GM12878 (cell line): ENCODE measurements around the gene ZSWIM5. TPM values are rescaled to one million over a fixed set of nuclear protein-coding genes. Genes with fewer than 3 reads are reported as not detected.

Experiments
- ATAC-seq: fragments of 200-7000 bp; cut with Tn5 transposase; 3 replicates; pipeline ENCODE4 v1.9.1; 2020; ENCODE audit warnings: mild to moderate bottlenecking, moderate library complexity
- BruUV-seq: library from RNA; stranded (reverse); fragments of 400-500 nt; replicated peaks from 2 replicates; lab custom pipeline; 2021; lab: Mats Ljungman, UMichigan
- CTCF ChIA-PET: fragments of 300-600 bp; sonication (Branson Sonifier 250); formaldehyde crosslinking; extraction: SDS; loops from one replicate; lab custom pipeline; 2021; ENCODE audit warnings: inconsistent platforms; lab: Yijun Ruan, JAX
- POLR2A ChIA-PET: fragments of 350-600 bp; formaldehyde crosslinking; extraction: SDS; loops from one replicate; lab custom pipeline; 2021; ENCODE audit warnings: inconsistent platforms; lab: Charles Lee
- RAD21 ChIA-PET: fragments of 300-600 bp; sonication (Branson Sonifier 250); formaldehyde crosslinking; loops from one replicate; lab custom pipeline; 2023; ENCODE audit warnings: antibody characterized with exemption; ENCODE audit not compliant: unreplicated experiment; lab: Charles Lee
- SMC1A ChIA-PET: fragments of 300-600 bp; sonication (Branson Sonifier 250); formaldehyde crosslinking; loops from one replicate; lab custom pipeline; 2023; ENCODE audit not compliant: unreplicated experiment, uncharacterized antibody; lab: Charles Lee
- DNase-seq: peaks from one replicate; pipeline ENCODE4 v3.0.0-alpha.2; 2011; ENCODE audit warnings: low read depth, low spot score
- FAIRE-seq: peaks from 3 replicates; lab custom pipeline; 2011; peaks lifted over from hg19 to GRCh38; lab: Jason Lieb, UNC
- H2AFZ ChIP-seq: 2 replicates; pipeline ENCODE4 v1.6.0; 2011; ENCODE audit warnings: low read depth, low read length, control low read depth; ENCODE audit not compliant: control insufficient read depth
- H3K27ac ChIP-seq: 2 replicates; pipeline ENCODE4 v1.5.1; 2011; ENCODE audit warnings: control low read depth; ENCODE audit not compliant: control insufficient read depth, insufficient read depth
- H3K27me3 ChIP-seq, 2 experiments: replicated peaks in 1 of 2; 2 replicates each; pipeline versions ENCODE4 v1.6.0 to v1.6.1; 2011; ENCODE audit warnings: low read length in 1 of 2; ENCODE audit not compliant: control insufficient read depth in 2 of 2, insufficient read depth in 2 of 2
- H3K36me3 ChIP-seq, 2 experiments: 2 replicates each; pipeline ENCODE4 v1.5.1; 2011; ENCODE audit warnings: low read length in 1 of 2; ENCODE audit not compliant: control insufficient read depth in 2 of 2, insufficient read depth in 2 of 2
- H3K4me1 ChIP-seq: 2 replicates; pipeline ENCODE4 v1.6.1; 2011; ENCODE audit warnings: mild to moderate bottlenecking, low read length, moderate library complexity, mixed read lengths; ENCODE audit not compliant: control insufficient read depth, insufficient read depth
- H3K4me2 ChIP-seq: 2 replicates; pipeline ENCODE4 v1.6.0; 2011; ENCODE audit warnings: control low read depth; ENCODE audit not compliant: control insufficient read depth, insufficient read depth
- H3K4me3 ChIP-seq: fragments of 200-600 bp; sonication (generic); 2 replicates; pipeline ENCODE4 v1.5.1; 2016
- H3K79me2 ChIP-seq: 2 replicates; pipeline ENCODE4 v1.6.0; 2011; ENCODE audit warnings: low read length; ENCODE audit not compliant: control insufficient read depth, insufficient read depth
- H3K9ac ChIP-seq: 2 replicates; pipeline ENCODE4 v1.8.0; 2011; ENCODE audit warnings: low read length, control low read depth, mixed read lengths; ENCODE audit not compliant: control insufficient read depth, insufficient read depth
- H3K9me3 ChIP-seq: replicated peaks from 3 replicates; pipeline ENCODE4 v1.5.1; 2011; ENCODE audit warnings: mild to moderate bottlenecking, low read length; ENCODE audit not compliant: control insufficient read depth, insufficient read depth
- H4K20me1 ChIP-seq: 2 replicates; pipeline ENCODE4 v1.6.0; 2011; ENCODE audit not compliant: control insufficient read depth, insufficient read depth
- CHD2 ChIP-seq: IDR thresholded peaks from 2 replicates; pipeline ENCODE4 v1.6.1; 2011; ENCODE audit warnings: low read depth, low read length, improper control_type of control experiment, borderline replicate concordance
- CREM ChIP-seq: IDR thresholded peaks from 2 replicates; pipeline ENCODE4 v1.6.1; 2014; ENCODE audit warnings: antibody characterized with exemption, low read depth
- GABPA ChIP-seq: IDR thresholded peaks from 2 replicates; pipeline ENCODE4 v1.6.1; 2014; ENCODE audit warnings: antibody characterized with exemption, low read depth, mild to moderate bottlenecking, inconsistent platforms
- PAX5 ChIP-seq: IDR thresholded peaks from 2 replicates; pipeline ENCODE4 v1.6.1; 2011; ENCODE audit warnings: low read depth, low read length, borderline replicate concordance
- PML ChIP-seq: IDR thresholded peaks from 2 replicates; pipeline ENCODE4 v1.6.1; 2012; ENCODE audit warnings: low read length, inconsistent platforms
- RELA ChIP-seq: fragments of 450-650 bp; IDR thresholded peaks from 2 replicates; pipeline ENCODE4 v1.8.0; 2014; ENCODE audit warnings: borderline replicate concordance; ENCODE audit not compliant: partially characterized antibody
- RELB ChIP-seq: fragments of 450-650 bp; IDR thresholded peaks from 2 replicates; pipeline ENCODE4 v1.6.1; 2017; ENCODE audit warnings: low read depth, mild to moderate bottlenecking, moderate library complexity
- SUPT20H ChIP-seq: IDR thresholded peaks from 2 replicates; pipeline ENCODE4 v1.6.1; 2011; ENCODE audit warnings: low read depth, mild to moderate bottlenecking, low read length, moderate library complexity, borderline replicate concordance; ENCODE audit not compliant: control insufficient read depth
- SUZ12 ChIP-seq: fragments of 200-600 bp; sonication (generic); IDR thresholded peaks from one replicate; pipeline ENCODE4 v1.6.1; 2018; ENCODE audit warnings: antibody characterized with exemption, mild to moderate bottlenecking; ENCODE audit not compliant: unreplicated experiment
- WRNIP1 ChIP-seq: IDR thresholded peaks from 2 replicates; pipeline ENCODE4 v1.6.1; 2011; ENCODE audit warnings: low read depth, low read length, improper control_type of control experiment, borderline replicate concordance
- ZNF687 ChIP-seq: fragments of 450-650 bp; IDR thresholded peaks from 2 replicates; pipeline ENCODE4 v1.6.1; 2017; ENCODE audit warnings: mild to moderate bottlenecking, moderate library complexity
- WGBS: methylation state at CpG from one replicate; pipeline ENCODE4 v1.1.6; 2016; ENCODE audit warnings: low lambda C conversion rate; ENCODE audit not compliant: insufficient replicate concordance, insufficient coverage; ENCODE audit errors: missing lambda C conversion rate; 5-methylcytosine and 5-hydroxymethylcytosine counted together
- in situ Hi-C: fragments of 300-500 bp; cut with MboI; formaldehyde crosslinking; loops from 9 replicates; pipeline ENCODE4 v1.14.3; 2018; ENCODE audit warnings: mixed read lengths
- intact Hi-C: fragments of 100-400 bp; cut with micrococcal nuclease; formaldehyde crosslinking; loops from one replicate; pipeline ENCODE4 v1.14.2; 2022; ENCODE audit not compliant: unreplicated experiment
- polyA plus RNA-seq, 11 experiments: library from polyadenylated mRNA; depleted of rRNA in 4 of 11; unstranded in 6 of 11; stranded (reverse) in 5 of 11; fragments of >200 nt; fragmentation: Nextera tagmentation in 4 of 11; fragmentation: Illumina TruSeq in 1 of 11; extraction: Ambion mirVana in 4 of 11; extraction: Trizol in 1 of 11; gene quantifications; 1 replicate in 1 of 11; 2 replicates in 10 of 11; pipeline versions ENCODE4 v1.2.1 to v1.2.3, GENCODE V29; 2011 to 2016; ENCODE audit warnings: inconsistent platforms in 2 of 11, missing spikeins in 2 of 11, low read depth in 1 of 11
- total RNA-seq, 4 experiments: library from RNA; depleted of rRNA in 3 of 4; stranded (reverse); fragments of >200 nt in 3 of 4; fragmentation: Illumina TruSeq in 1 of 4; extraction: Trizol in 1 of 4; gene quantifications; 2 replicates each; pipeline versions ENCODE4 v1.2.1 to v1.2.3, GENCODE V29; 2013 to 2021

Gene ZSWIM5
- total and polyA plus RNA-seq, 10 of the 15 experiments (the other 5 are each of a cell fraction or from before 2014, with no cell fraction given) = 0.07 to 0.97 (median 0.34) TPM; not detected in 1

- RAD21 ChIA-PET = no interaction called here
- H3K36me3 ChIP-seq = no peaks in the 10 kb centered on the region
- ATAC-seq (no peak), FAIRE-seq (no peak), DNase-seq (no peak)
- TF ChIP-seq CREM = no peak
- no peak for TF ChIP-seq PAX5
- TF ChIP-seq CHD2 = no peak
- no peak for TF ChIP-seq GABPA
- no peak for TF ChIP-seq PML
- TF ChIP-seq RELA = no peak
- no peak for TF ChIP-seq ZNF687
- no peak for TF ChIP-seq SUPT20H
- no peak for TF ChIP-seq RELB
- TF ChIP-seq WRNIP1 = no peak
- TF ChIP-seq SUZ12 = no peak
- no peak overlapping the region for H3K9ac ChIP-seq
- no peaks in the 10 kb centered on the region for H3K27me3 ChIP-seq
- no peak overlapping the region for H3K4me3 ChIP-seq
- CTCF ChIA-PET = interaction anchor here (1.1 kb wide), 1 partner anchor 57 kb away, joined by 4 read pairs; no protein-coding TSS in a partner anchor
- no peak overlapping the region for H3K4me2 ChIP-seq
- SMC1A ChIA-PET = interaction anchor here (1.8 kb wide), 1 partner anchor 12 kb away, joined by 5 read pairs; no protein-coding TSS in a partner anchor
- no peak overlapping the region for H2AFZ ChIP-seq
- H3K9me3 ChIP-seq = no peaks in the 10 kb centered on the region
- POLR2A ChIA-PET = interaction anchor here (0.7 kb wide), 1 partner anchor 15 kb away, joined by 4 read pairs; no protein-coding TSS in a partner anchor
- intact Hi-C loops (no loop called here), in situ Hi-C loops (no loop called here)
- WGBS = 0% methylated on average over 2 of the region's 2 CpGs
- H3K4me1 ChIP-seq = no peaks in the 10 kb centered on the region
- no TSS peak for BruUV-seq
- H3K79me2 ChIP-seq = no peaks in the 10 kb centered on the region
- H4K20me1 ChIP-seq = no peaks in the 10 kb centered on the region
- H3K27ac ChIP-seq = no peak overlapping the region
Measured at GRCh38 chr1:45071567-45071966, 134.8 kb downstream of the ZSWIM5 start.
